Neutrophil (primary cell): ENCODE data around the gene ZNF664.

ENCODE experiments used
- H3K27ac ChIP-seq: fragments of 200-600 bp; sonication (generic); 2 replicates; pipeline ENCODE4 v1.5.1; 2016; ENCODE audit warnings: mild to moderate bottlenecking, moderate library complexity
- H3K27me3 ChIP-seq: fragments of 200-600 bp; sonication (generic); 2 replicates; pipeline ENCODE4 v1.6.0; 2016; ENCODE audit warnings: mild to moderate bottlenecking
- H3K36me3 ChIP-seq: fragments of 200-600 bp; sonication (generic); 2 replicates; pipeline ENCODE4 v1.5.1; 2017
- H3K4me1 ChIP-seq, 2 experiments: fragments of 200-600 bp in 1 of 2; sonication (generic) in 1 of 2; 1 replicate in 1 of 2; 2 replicates in 1 of 2; pipeline versions ENCODE4 v1.5.1 to v1.6.1; 2013 to 2016; ENCODE audit warnings: low read depth in 1 of 2, low read length in 1 of 2, mild to moderate bottlenecking in 1 of 2, moderate library complexity in 1 of 2; ENCODE audit not compliant: control insufficient read depth in 1 of 2, insufficient read depth in 1 of 2
- H3K4me3 ChIP-seq, 2 experiments: fragments of 200-600 bp in 1 of 2; sonication (generic) in 1 of 2; 1 replicate in 1 of 2; 2 replicates in 1 of 2; pipeline ENCODE4 v1.5.1; 2013 to 2016; ENCODE audit warnings: low read depth in 1 of 2, low read length in 1 of 2, mild to moderate bottlenecking in 1 of 2, moderate library complexity in 1 of 2
- H3K9me3 ChIP-seq: fragments of 200-600 bp; sonication (generic); 2 replicates; pipeline ENCODE4 v1.5.1; 2016
- TF ChIP-seq, protein P1 (sequence below): fragments of 200-600 bp; sonication (generic); IDR thresholded peaks from 2 replicates; pipeline ENCODE4 v1.5.1; 2016; ENCODE audit warnings: antibody characterized with exemption

The ZNF664 gene

DNA sequence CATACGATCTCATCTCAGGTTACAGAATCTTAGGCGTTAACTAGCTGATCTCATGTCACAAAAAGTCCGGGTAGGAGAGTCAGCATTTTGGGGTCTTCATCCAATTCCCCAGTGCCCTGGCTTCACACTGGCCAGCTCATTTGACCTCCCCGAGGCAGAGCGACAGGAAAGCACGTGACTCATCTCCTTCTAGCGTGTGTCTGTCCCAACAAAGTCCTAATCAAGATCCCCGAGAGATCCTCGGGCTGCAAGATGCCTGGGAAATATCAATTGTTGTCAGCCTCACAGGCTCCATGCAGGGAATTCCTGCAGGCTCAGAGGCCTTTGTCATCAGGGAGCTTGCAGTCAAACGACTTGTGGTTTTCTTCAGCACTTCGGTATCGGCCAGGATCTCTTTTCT is 57.5 kb downstream of the ZNF664 start:
- no peak overlapping the region for H3K4me3 ChIP-seq

DNA sequence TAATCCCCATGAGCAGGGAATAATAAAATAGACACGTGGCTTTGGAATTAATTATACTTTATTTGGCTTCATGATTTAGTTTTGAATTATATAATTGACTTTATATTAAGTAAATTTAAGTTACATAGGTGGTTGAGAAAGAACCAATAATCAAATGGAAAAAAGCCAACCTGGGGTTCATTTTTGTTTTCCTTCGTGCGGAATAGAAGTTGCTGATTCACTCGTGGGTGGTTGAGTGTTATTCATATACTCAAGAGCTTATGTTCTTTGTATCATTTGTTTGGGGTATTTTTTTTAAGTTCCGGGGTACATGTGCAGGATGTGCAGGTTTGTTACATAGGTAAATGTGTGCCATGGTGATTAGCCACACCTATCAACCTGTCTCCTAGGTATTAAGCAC is 58.0 kb downstream of the ZNF664 start:
- H3K4me3 ChIP-seq: no peak overlapping the region
- TF ChIP-seq, protein P1, sequence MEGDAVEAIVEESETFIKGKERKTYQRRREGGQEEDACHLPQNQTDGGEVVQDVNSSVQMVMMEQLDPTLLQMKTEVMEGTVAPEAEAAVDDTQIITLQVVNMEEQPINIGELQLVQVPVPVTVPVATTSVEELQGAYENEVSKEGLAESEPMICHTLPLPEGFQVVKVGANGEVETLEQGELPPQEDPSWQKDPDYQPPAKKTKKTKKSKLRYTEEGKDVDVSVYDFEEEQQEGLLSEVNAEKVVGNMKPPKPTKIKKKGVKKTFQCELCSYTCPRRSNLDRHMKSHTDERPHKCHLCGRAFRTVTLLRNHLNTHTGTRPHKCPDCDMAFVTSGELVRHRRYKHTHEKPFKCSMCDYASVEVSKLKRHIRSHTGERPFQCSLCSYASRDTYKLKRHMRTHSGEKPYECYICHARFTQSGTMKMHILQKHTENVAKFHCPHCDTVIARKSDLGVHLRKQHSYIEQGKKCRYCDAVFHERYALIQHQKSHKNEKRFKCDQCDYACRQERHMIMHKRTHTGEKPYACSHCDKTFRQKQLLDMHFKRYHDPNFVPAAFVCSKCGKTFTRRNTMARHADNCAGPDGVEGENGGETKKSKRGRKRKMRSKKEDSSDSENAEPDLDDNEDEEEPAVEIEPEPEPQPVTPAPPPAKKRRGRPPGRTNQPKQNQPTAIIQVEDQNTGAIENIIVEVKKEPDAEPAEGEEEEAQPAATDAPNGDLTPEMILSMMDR: no peak
- H3K27ac ChIP-seq: no peak overlapping the region
- H3K4me1 ChIP-seq: no peaks in the 10 kb centered on the region
- H3K9me3 ChIP-seq: no peaks in the 10 kb centered on the region
- no peaks in the 10 kb centered on the region for H3K36me3 ChIP-seq
- no peaks in the 10 kb centered on the region for H3K27me3 ChIP-seq

More for the DNA sequence above, 57.5 kb downstream of the ZNF664 start:
- TF ChIP-seq, protein P1: no peak
- Histone ChIP-seq H3K27ac (no peak overlapping the region), H3K4me1 (no peaks in the 10 kb centered on the region), H3K9me3 (no peaks in the 10 kb centered on the region), H3K27me3 (no peaks in the 10 kb centered on the region), H3K36me3 (no peaks in the 10 kb centered on the region)

DNA sequence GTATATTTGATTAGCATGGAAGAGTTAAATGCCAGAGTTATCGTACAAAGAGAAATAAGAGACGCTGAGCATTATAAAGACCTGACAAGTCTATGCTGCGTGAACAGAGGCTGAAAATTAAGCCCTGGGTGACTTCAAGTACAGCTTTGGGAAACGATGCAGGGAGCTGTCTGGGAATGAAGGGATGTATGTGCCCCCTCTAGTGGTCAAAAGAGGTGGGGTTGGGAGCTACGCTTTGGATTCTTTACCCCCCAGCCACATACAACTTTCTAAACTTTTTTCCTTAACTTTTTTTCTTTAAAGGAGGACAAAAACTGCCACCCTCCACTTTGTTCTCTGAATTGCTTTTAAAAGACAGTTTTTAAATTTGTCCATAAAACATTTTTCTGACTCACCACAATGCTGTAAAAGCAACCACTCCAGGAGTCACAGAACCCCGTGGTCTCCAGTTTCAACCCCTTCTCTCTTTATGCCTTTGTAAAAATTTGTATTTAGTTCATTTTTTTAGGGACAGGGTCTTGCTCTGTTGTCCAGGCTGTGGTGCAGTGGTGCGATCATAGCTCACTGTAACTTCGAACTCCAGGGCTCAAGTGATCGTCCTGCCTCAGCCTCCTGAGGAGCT is 59.4 kb downstream of the ZNF664 start:
- Histone ChIP-seq H3K4me3 (no peak overlapping the region), H3K4me1 (no peaks in the 10 kb centered on the region), H3K36me3 (no peaks in the 10 kb centered on the region), H3K27ac (no peak overlapping the region), H3K27me3 (no peaks in the 10 kb centered on the region), H3K9me3 (no peaks in the 10 kb centered on the region)
- TF ChIP-seq, protein P1: no peak

DNA sequence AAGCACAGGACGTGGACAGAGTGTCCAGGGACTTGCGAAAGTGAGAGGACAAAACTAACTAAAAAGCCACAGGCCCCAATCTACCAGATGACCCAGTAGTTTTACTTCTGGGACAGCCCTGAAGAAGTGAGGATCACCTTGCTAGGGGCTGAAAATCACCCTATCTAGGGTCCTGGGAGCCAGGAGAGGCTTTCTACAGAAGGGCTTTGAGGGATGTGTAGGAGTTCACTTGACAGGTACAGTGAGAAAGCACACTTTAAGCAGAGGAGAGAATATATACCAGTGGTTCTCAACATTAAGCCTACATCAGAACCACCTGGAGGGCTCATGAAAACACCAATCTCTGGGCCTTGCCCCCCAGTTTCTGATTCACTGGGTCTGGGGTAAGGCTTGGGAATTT is 60.8 kb downstream of the ZNF664 start:
- no peaks in the 10 kb centered on the region for H3K36me3 ChIP-seq
- no peaks in the 10 kb centered on the region for H3K4me1 ChIP-seq
- no peaks in the 10 kb centered on the region for H3K27me3 ChIP-seq
- H3K27ac ChIP-seq: no peak overlapping the region
- H3K4me3 ChIP-seq: no peak overlapping the region
- TF ChIP-seq, protein P1: no peak
- H3K9me3 ChIP-seq: no peaks in the 10 kb centered on the region

DNA sequence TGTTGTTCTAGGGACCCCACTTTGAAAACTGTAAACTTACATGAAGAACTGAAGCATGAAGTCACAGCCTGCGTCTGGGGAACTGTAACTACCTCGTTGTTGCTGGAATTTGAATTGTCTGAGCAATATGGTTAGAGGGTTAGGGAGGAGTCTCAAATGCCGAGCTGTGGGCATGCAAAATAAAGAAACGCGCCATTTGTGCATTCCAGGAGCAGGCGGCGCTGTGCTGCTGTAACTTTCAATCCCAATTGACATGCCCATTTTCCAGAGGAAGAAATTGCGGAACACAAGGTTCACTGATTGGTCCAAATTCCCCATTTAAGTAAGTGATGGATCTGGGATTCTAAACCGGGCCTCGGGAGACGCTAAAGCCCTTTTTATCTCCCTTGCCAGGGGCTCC is 61.3 kb downstream of the ZNF664 start:
- Histone ChIP-seq H3K4me1 (no peaks in the 10 kb centered on the region), H3K9me3 (no peaks in the 10 kb centered on the region), H3K27ac (no peak overlapping the region), H3K4me3 (no peak overlapping the region), H3K27me3 (no peaks in the 10 kb centered on the region), H3K36me3 (no peaks in the 10 kb centered on the region)
- TF ChIP-seq, protein P1: no peak
